K562 (cell line): ENCODE measurements around the gene STX2. TPM values are rescaled to one million over a fixed set of nuclear protein-coding genes. Genes with fewer than 3 reads are reported as not detected.

Experiments used
- C11orf30 ChIP-seq: fragments of 450-650 bp; IDR thresholded peaks from 2 replicates; pipeline ENCODE4 v1.6.1; 2016; ENCODE audit warnings: low read depth, mild to moderate bottlenecking
- HDAC2 ChIP-seq: fragments of 450-650 bp; IDR thresholded peaks from 2 replicates; pipeline ENCODE4 v1.6.1; 2016; ENCODE audit warnings: mild to moderate bottlenecking
- LCOR ChIP-seq: sonication (generic); formaldehyde crosslinking; IDR thresholded peaks from 2 replicates; pipeline ENCODE4 v1.8.0; 2022; ENCODE audit warnings: mild to moderate bottlenecking, missing genetic modification reagents
- MITF ChIP-seq: IDR thresholded peaks from 2 replicates; pipeline ENCODE4 v1.6.1; 2014; ENCODE audit warnings: antibody characterized with exemption
- NFXL1 ChIP-seq: fragments of 450-650 bp; formaldehyde crosslinking; IDR thresholded peaks from 2 replicates; pipeline ENCODE4 v1.4.0; 2021; ENCODE audit warnings: mild to moderate bottlenecking
- SMAD3 ChIP-seq: fragments of 450-650 bp; formaldehyde crosslinking; conservative IDR thresholded peaks from 2 replicates; pipeline ENCODE4 v1.4.0; 2020; ENCODE audit warnings: mild to moderate bottlenecking
- SMC3 ChIP-seq: conservative IDR thresholded peaks from 2 replicates; pipeline ENCODE4 v1.6.1; 2011; ENCODE audit warnings: low read depth, low read length, improper control_type of control experiment; ENCODE audit not compliant: insufficient read depth
- SNRNP70 ChIP-seq: fragments of 200-400 bp; formaldehyde crosslinking; optimal IDR thresholded peaks from 2 replicates; pipeline ENCODE3; 2017; ENCODE audit warnings: low read depth, low read length
- VEZF1 ChIP-seq: fragments of 200-800 bp; sonication (Bioruptor generic); IDR thresholded peaks from 2 replicates; pipeline ENCODE4 v1.6.1; 2017; ENCODE audit warnings: missing genetic modification characterization, missing compliant biosample characterization
- ZNF592 ChIP-seq: fragments of 450-650 bp; IDR thresholded peaks from 2 replicates; pipeline ENCODE4 v1.6.1; 2017; ENCODE audit warnings: antibody characterized with exemption, mild to moderate bottlenecking
- polyA plus RNA-seq, 8 experiments: library from polyadenylated mRNA; depleted of rRNA in 4 of 8; stranded (reverse) in 5 of 8; unstranded in 3 of 8; fragments of >200 nt; fragmentation: Nextera tagmentation in 2 of 8; fragmentation: Illumina TruSeq in 1 of 8; extraction: Ambion mirVana in 2 of 8; extraction: Trizol in 1 of 8; gene quantifications; 2 replicates each; pipeline versions ENCODE4 v1.2.1 to v1.2.3, GENCODE V29; 2011 to 2014; ENCODE audit warnings: inconsistent platforms in 1 of 8, missing spikeins in 1 of 8
- total RNA-seq, 7 experiments: library from RNA; depleted of rRNA in 6 of 7; stranded (reverse); fragments of >200 nt in 6 of 7; fragmentation: Illumina TruSeq in 2 of 7; extraction: Trizol in 2 of 7; gene quantifications; 2 replicates each; pipeline versions ENCODE4 v1.2.1 to v1.2.3, GENCODE V29; 2011 to 2021; ENCODE audit warnings: low replicate concordance in 1 of 7
- TF ChIP-seq, protein P1 (sequence below): sonication (generic); formaldehyde crosslinking; IDR thresholded peaks from 2 replicates; pipeline ENCODE4 v1.8.0; 2023; ENCODE audit warnings: missing genetic modification reagents, mild to moderate bottlenecking, borderline replicate concordance
- TF ChIP-seq, protein P2 (sequence below): fragments of 450-650 bp; IDR thresholded peaks from 2 replicates; pipeline ENCODE4 v1.6.1; 2014; ENCODE audit warnings: low read depth, mild to moderate bottlenecking, moderate library complexity, borderline replicate concordance

STX2 gene
- total and polyA plus RNA-seq, 9 of the 15 experiments (the other 6 are each of a cell fraction or from before 2014, with no cell fraction given): 22.2 to 54.6 (median 30.8) TPM

GRCh38 chr12:130838951-130839769 is at the start of gene STX2 (continued):
- TF ChIP-seq, protein P1, sequence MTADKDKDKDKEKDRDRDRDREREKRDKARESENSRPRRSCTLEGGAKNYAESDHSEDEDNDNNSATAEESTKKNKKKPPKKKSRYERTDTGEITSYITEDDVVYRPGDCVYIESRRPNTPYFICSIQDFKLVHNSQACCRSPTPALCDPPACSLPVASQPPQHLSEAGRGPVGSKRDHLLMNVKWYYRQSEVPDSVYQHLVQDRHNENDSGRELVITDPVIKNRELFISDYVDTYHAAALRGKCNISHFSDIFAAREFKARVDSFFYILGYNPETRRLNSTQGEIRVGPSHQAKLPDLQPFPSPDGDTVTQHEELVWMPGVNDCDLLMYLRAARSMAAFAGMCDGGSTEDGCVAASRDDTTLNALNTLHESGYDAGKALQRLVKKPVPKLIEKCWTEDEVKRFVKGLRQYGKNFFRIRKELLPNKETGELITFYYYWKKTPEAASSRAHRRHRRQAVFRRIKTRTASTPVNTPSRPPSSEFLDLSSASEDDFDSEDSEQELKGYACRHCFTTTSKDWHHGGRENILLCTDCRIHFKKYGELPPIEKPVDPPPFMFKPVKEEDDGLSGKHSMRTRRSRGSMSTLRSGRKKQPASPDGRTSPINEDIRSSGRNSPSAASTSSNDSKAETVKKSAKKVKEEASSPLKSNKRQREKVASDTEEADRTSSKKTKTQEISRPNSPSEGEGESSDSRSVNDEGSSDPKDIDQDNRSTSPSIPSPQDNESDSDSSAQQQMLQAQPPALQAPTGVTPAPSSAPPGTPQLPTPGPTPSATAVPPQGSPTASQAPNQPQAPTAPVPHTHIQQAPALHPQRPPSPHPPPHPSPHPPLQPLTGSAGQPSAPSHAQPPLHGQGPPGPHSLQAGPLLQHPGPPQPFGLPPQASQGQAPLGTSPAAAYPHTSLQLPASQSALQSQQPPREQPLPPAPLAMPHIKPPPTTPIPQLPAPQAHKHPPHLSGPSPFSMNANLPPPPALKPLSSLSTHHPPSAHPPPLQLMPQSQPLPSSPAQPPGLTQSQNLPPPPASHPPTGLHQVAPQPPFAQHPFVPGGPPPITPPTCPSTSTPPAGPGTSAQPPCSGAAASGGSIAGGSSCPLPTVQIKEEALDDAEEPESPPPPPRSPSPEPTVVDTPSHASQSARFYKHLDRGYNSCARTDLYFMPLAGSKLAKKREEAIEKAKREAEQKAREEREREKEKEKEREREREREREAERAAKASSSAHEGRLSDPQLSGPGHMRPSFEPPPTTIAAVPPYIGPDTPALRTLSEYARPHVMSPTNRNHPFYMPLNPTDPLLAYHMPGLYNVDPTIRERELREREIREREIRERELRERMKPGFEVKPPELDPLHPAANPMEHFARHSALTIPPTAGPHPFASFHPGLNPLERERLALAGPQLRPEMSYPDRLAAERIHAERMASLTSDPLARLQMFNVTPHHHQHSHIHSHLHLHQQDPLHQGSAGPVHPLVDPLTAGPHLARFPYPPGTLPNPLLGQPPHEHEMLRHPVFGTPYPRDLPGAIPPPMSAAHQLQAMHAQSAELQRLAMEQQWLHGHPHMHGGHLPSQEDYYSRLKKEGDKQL (CRISPR knock-in tag): no peak
- TF ChIP-seq ZNF592: peak; percentile 94
- TF ChIP-seq, protein P2, sequence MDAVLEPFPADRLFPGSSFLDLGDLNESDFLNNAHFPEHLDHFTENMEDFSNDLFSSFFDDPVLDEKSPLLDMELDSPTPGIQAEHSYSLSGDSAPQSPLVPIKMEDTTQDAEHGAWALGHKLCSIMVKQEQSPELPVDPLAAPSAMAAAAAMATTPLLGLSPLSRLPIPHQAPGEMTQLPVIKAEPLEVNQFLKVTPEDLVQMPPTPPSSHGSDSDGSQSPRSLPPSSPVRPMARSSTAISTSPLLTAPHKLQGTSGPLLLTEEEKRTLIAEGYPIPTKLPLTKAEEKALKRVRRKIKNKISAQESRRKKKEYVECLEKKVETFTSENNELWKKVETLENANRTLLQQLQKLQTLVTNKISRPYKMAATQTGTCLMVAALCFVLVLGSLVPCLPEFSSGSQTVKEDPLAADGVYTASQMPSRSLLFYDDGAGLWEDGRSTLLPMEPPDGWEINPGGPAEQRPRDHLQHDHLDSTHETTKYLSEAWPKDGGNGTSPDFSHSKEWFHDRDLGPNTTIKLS: peak; percentile 68
- TF ChIP-seq MITF: no peak
- no peak for TF ChIP-seq C11orf30
- peak; percentile 97 for TF ChIP-seq HDAC2
- TF ChIP-seq NFXL1: no peak
- TF ChIP-seq VEZF1 (CRISPR knock-in tag): peak; percentile 84
- TF ChIP-seq SMC3: 0 out of 2 replicates have a peak, but pooled peaks have one; percentile 25
- TF ChIP-seq SMAD3: no peak
- TF ChIP-seq SNRNP70: no peak
- TF ChIP-seq LCOR (CRISPR knock-in tag): 0 out of 2 replicates have a peak, but pooled peaks have one; percentile 40
